A549 treated with AZD2906 at 1 μM for 4 hours (cell line): ENCODE results near the gene DEFB110. TPM values are rescaled to one million over a fixed set of nuclear protein-coding genes. Genes with fewer than 3 reads are reported as not detected.

Experiments used
- total RNA-seq: library from RNA; stranded (reverse); fragments of 200-300 nt; extraction: Qiagen RNA extraction; gene quantifications from 5 replicates; pipeline ENCODE4 v1.2.3, GENCODE V29; 2022

DEFB110 gene
- not detected in 5 replicates for total RNA-seq

GRCh38 chr6:50021894-50022293 is at the start of gene DEFB110:
Gene DEFB110 (minus strand): TSS chr6:50021994. CDS start chr6:50021935, 59 bp downstream.

GRCh38 chr6:50049829-50050228 is 28.0 kb upstream of the DEFB110 start, which contains the start of gene DEFB112:
Gene DEFB112 (minus strand): TSS chr6:50049929. CDS start chr6:50049869, 60 bp downstream.

GRCh38 chr6:49969605-49970004 is 52.2 kb downstream of the DEFB110 start, which contains the start of gene DEFB113:
Gene DEFB113 (minus strand): TSS chr6:49969625. CDS start chr6:49969625, 0 bp downstream.

Other genes starting within 250 kb of the DEFB110 start
- gene PGK2, start 234.7 kb downstream of the DEFB110 start, total RNA-seq: not detected in 5 replicates
- not detected in 5 replicates for gene CRISP1, start 155.5 kb downstream of the DEFB110 start, total RNA-seq
- not detected in 5 replicates for gene DEFB114, start 57.8 kb downstream of the DEFB110 start, total RNA-seq
- not detected in 5 replicates for gene DEFB113, start 52.4 kb downstream of the DEFB110 start, total RNA-seq
- gene DEFB112, start 27.9 kb upstream of the DEFB110 start, total RNA-seq: not detected in 5 replicates